ENCODE measurements around the gene FNDC3B. TPM values are rescaled to one million over a fixed set of nuclear protein-coding genes. Genes with fewer than 3 reads are reported as not detected.
A peak's percentile ranks its signal among the peaks of the same experiment; 100 is the strongest.

FNDC3B gene
- total and polyA plus RNA-seq, 10 donors = 3.1 to 149 (median 103) TPM

DNA sequence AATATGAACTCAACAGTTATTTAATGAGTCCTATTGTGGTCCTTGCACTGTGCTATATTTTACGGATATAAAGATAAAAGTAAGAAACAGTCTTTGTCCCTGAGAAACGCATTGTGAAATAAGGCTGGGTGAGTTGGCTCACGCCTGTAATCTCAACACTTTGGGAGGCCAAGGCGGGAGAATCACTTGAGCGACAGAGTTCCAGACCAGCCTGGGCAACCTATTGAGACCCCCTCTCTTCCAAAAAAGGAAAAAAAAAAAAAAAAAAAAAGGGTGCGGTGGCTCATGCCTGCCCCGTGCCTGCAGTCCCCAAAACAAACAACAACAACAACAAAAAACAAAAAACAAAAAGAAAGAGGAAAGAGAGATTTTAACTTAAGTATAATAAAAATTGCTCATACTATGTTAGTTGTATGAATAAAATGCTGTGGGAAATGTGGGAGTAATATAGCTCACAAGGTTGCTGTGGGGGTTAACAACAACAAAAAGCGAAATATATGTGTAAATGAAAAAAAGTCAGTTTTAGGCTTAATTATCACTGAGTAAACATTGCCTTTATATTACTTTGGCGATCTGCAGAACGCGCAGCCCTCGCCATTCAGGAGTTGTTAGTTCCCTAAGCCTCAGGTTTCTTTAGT, 461 bp upstream of the FNDC3B start:
- H3K36me3 ChIP-seq = no peaks in the 10 kb centered on the region
- H3K4me3 ChIP-seq = peak overlapping the region; percentile 74 to 99 (median 90)
- TF ChIP-seq POLR2AphosphoS5 (IDR thresholded peaks at IDR 0.05) (no peak), POLR2A (IDR thresholded peaks at IDR 0.05) (no peak), CTCF (IDR thresholded peaks at IDR 0.05 in 8 of 11, conservative IDR thresholded peaks at IDR 0.05 in 3 of 11) (no peak)
- H3K9me3 ChIP-seq = no peaks in the 10 kb centered on the region
- H3K27ac ChIP-seq = peak overlapping the region; percentile 93 to 99 (median 97)
- H3K27me3 ChIP-seq (replicated peaks in 1 of 7) = peaks cover 0 to 10% (median 0%) of the 10 kb centered on the region in 7 donors
- H3K4me1 ChIP-seq = peaks cover 7 to 57% (median 35%) of the 10 kb centered on the region in 6 donors
- DNase-seq = no peak
- intact Hi-C loops (cut with DNase I; ENCODE audit: low total_unique reads) = loop anchor here (10.0 kb wide), 1 partner anchor 286 kb away; no protein-coding TSS in a partner anchor
- 25 to 40% (median 37%) methylated on average over 12 of the region's 12 CpGs for WGBS, 5 donors

DNA sequence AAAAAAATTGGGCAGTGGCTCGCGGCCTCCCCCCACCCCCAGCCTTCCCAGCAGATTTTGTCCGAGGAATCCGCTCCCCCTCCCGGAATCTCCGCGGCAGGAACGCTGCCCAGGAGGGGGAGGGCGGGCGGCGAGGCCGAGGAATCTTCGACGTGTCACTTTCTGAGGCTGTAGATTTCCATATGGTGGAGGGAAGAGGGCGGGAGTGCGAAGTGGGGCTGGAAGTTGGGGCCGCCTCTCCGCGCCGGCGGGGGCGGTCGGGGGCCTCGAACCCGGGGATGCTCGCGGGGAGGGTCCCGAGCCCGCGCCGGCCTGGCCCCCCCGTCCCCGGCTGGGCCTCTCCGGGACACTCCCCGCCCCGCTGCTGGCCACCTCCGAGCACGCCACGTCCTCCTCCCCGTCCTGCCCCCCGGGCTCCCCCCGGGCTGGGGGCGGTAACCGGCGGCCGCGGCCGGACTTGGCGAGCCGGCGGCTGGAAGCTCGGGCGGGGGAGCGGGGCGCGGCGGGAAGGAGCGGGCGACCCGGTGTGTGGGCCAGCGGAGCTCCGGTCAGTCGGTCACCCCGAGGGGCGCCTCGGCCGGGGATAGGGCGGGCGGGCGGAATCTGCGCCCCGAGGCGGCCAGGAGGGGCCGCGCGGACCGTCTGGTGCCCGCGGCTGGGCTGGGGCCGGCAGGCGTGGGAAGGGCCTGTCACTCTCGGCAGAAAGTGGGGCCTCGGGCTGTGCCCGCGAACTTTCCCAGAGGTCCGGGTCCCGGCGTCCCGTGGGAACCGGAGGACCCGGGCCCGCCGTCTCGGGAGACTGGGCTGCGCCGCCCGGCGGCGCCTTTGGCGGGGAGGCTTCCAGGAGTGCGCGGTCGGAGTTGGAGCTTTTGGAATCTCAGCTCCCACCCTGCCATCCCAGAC, 951 bp downstream of the FNDC3B start:
- H3K4me1 ChIP-seq = peaks cover 7 to 67% (median 44%) of the 10 kb centered on the region in 6 donors
- intact Hi-C loops (cut with DNase I; ENCODE audit: low total_unique reads) = no loop called here
- TF ChIP-seq POLR2AphosphoS5 (IDR thresholded peaks at IDR 0.05) (peak; percentile 55 to 82 (median 80)), CTCF (IDR thresholded peaks at IDR 0.05 in 8 of 11, conservative IDR thresholded peaks at IDR 0.05 in 3 of 11) (peak in 1 of 11 experiments; percentile 16), POLR2A (IDR thresholded peaks at IDR 0.05) (peak in 1 of 3 donors; percentile 50)

GRCh38 chr3:172040981-172041963, 1.9 kb downstream of the FNDC3B start:
- Histone ChIP-seq H3K4me3 (peak overlapping the region; percentile 74 to 99 (median 90)), H3K36me3 (no peaks in the 10 kb centered on the region), H3K27ac (peak overlapping the region; percentile 93 to 99 (median 97)), H3K9me3 (no peaks in the 10 kb centered on the region), H3K27me3 (replicated peaks in 1 of 7) (peaks cover 0 to 10% (median 0%) of the 10 kb centered on the region in 7 donors), H3K4me1 (peaks cover 7 to 73% (median 48%) of the 10 kb centered on the region in 6 donors)
- DNase-seq = no peak
- intact Hi-C loops (cut with DNase I; ENCODE audit: low total_unique reads) = no loop called here
- TF ChIP-seq CTCF (IDR thresholded peaks at IDR 0.05 in 8 of 11, conservative IDR thresholded peaks at IDR 0.05 in 3 of 11) (no peak), POLR2A (IDR thresholded peaks at IDR 0.05) (no peak), POLR2AphosphoS5 (IDR thresholded peaks at IDR 0.05) (no peak)
- 27 to 57% (median 39%) methylated on average over 15 of the region's 15 CpGs for WGBS, 5 donors

More for the DNA sequence above, 951 bp downstream of the FNDC3B start:
- H3K36me3 ChIP-seq = no peaks in the 10 kb centered on the region
- H3K9me3 ChIP-seq = no peaks in the 10 kb centered on the region
- peaks cover 0 to 10% (median 0%) of the 10 kb centered on the region in 7 donors for H3K27me3 ChIP-seq (replicated peaks in 1 of 7)
- H3K4me3 ChIP-seq = peak overlapping the region; percentile 74 to 99 (median 90)
- WGBS, 5 donors = 1 to 3% (median 1%) methylated on average over 32 to 103 of the region's 103 CpGs
- H3K27ac ChIP-seq = peak overlapping the region; percentile 93 to 99 (median 97)
- DNase-seq = peak; percentile 94
